GM19395 (cell line): ENCODE results near the gene PIK3C2G.

Source experiments
- ATAC-seq: cut with Tn5 transposase; IDR thresholded peaks from one replicate; pipeline ENCODE4 v1.9.1; 2021; ENCODE audit warnings: mild to moderate bottlenecking, moderate library complexity; ENCODE audit not compliant: unreplicated experiment

The PIK3C2G gene

GRCh38 chr12:18277196-18277595 is 15.9 kb downstream of the PIK3C2G start:
- ATAC-seq = no peak

- ATAC-seq = no peak
Observed at GRCh38 chr12:18280728-18281127, 19.4 kb downstream of the PIK3C2G start.

- no peak for ATAC-seq
Observed at GRCh38 chr12:18281941-18282340, 20.6 kb downstream of the PIK3C2G start.

- no peak for ATAC-seq
Observed at GRCh38 chr12:18283831-18284230, 22.5 kb downstream of the PIK3C2G start.

- no peak for ATAC-seq
Observed at GRCh38 chr12:18284386-18284785, 23.1 kb downstream of the PIK3C2G start.

- ATAC-seq = no peak
Observed at GRCh38 chr12:18285161-18285560, 23.8 kb downstream of the PIK3C2G start.

- ATAC-seq = no peak
Observed at GRCh38 chr12:18290386-18290785, 29.1 kb downstream of the PIK3C2G start.

- no peak for ATAC-seq
Observed at GRCh38 chr12:18294889-18295288, 33.6 kb downstream of the PIK3C2G start.

GRCh38 chr12:18296201-18296908 is 35.0 kb downstream of the PIK3C2G start:
- ATAC-seq = no peak

- no peak for ATAC-seq
Observed at GRCh38 chr12:18296909-18297280, 35.6 kb downstream of the PIK3C2G start.

GRCh38 chr12:18297902-18298301 is 36.6 kb downstream of the PIK3C2G start:
- no peak for ATAC-seq

- ATAC-seq = no peak
Observed at GRCh38 chr12:18302809-18303430, 41.6 kb downstream of the PIK3C2G start.

GRCh38 chr12:18304609-18305008 is 43.3 kb downstream of the PIK3C2G start:
- no peak for ATAC-seq

- ATAC-seq = no peak
Observed at GRCh38 chr12:18306311-18306710, 45.0 kb downstream of the PIK3C2G start.

- no peak for ATAC-seq
Observed at GRCh38 chr12:18313306-18313705, 52.0 kb downstream of the PIK3C2G start.

- no peak for ATAC-seq
Observed at GRCh38 chr12:18320036-18320617, 58.8 kb downstream of the PIK3C2G start.

GRCh38 chr12:18320976-18321375 is 59.7 kb downstream of the PIK3C2G start:
- no peak for ATAC-seq

- no peak for ATAC-seq
Observed at GRCh38 chr12:18323159-18323558, 61.8 kb downstream of the PIK3C2G start.

GRCh38 chr12:18327036-18327435 is 65.7 kb downstream of the PIK3C2G start:
- no peak for ATAC-seq

GRCh38 chr12:18332173-18332572 is 70.9 kb downstream of the PIK3C2G start:
- no peak for ATAC-seq

GRCh38 chr12:18339633-18340032 is 78.3 kb downstream of the PIK3C2G start:
- ATAC-seq = no peak

- no peak for ATAC-seq
Observed at GRCh38 chr12:18340186-18340585, 78.9 kb downstream of the PIK3C2G start.
